B cell (primary cell): Measurements from ENCODE around the gene MROH8. TPM values are rescaled to one million over a fixed set of nuclear protein-coding genes. Genes with fewer than 3 reads are reported as not detected.

Source experiments
- ATAC-seq: fragments of 200-7000 bp; cut with Tn5 transposase; one replicate; pipeline ENCODE4 v1.10.0; 2021; ENCODE audit warnings: low read depth, mild to moderate bottlenecking, moderate number of reproducible peaks, moderate library complexity
- CTCF ChIA-PET: fragments of 350-600 bp; sonication (Branson Sonifier 250); formaldehyde crosslinking; loops from one replicate; lab custom pipeline; 2021; ENCODE audit warnings: antibody characterized with exemption, inconsistent platforms; lab: Charles Lee
- POLR2A ChIA-PET: fragments of 350-600 bp; sonication (Branson Sonifier 250); formaldehyde crosslinking; loops from one replicate; lab custom pipeline; 2021; ENCODE audit warnings: antibody characterized with exemption; lab: Charles Lee
- DNase-seq: peaks from one replicate; pipeline ENCODE4 v3.0.0; 2013
- H2AFZ ChIP-seq: 2 replicates; pipeline ENCODE4 v1.6.1; 2012; ENCODE audit warnings: mild to moderate bottlenecking, low read depth, low read length; ENCODE audit not compliant: insufficient read depth, poor library complexity, severe bottlenecking
- H3K27ac ChIP-seq, 2 donors: 1 replicate in 1 of 2; 2 replicates in 1 of 2; pipeline ENCODE4 v1.5.1; 2012 to 2013; ENCODE audit warnings: low read length in 2 of 2, mild to moderate bottlenecking in 2 of 2, moderate library complexity in 1 of 2
- H3K27me3 ChIP-seq, 4 experiments: fragments of 200-600 bp in 1 of 4; sonication (generic) in 1 of 4; replicated peaks in 1 of 4; 1 replicate in 2 of 4; 2 replicates in 2 of 4; pipeline versions ENCODE4 v1.6.1 to v1.7.0; 2013 to 2016; ENCODE audit warnings: low read length in 3 of 4, mild to moderate bottlenecking in 2 of 4, mixed read lengths in 1 of 4, moderate library complexity in 1 of 4; ENCODE audit not compliant: insufficient read depth in 4 of 4, control insufficient read depth in 3 of 4; ENCODE audit errors: control extremely low read depth in 1 of 4
- H3K36me3 ChIP-seq, 2 experiments: replicated peaks in 1 of 2; 1 replicate in 1 of 2; 2 replicates in 1 of 2; pipeline versions ENCODE4 v1.6.1 to v1.7.1; 2013; ENCODE audit warnings: low read length in 1 of 2; ENCODE audit not compliant: insufficient read depth in 2 of 2, control insufficient read depth in 1 of 2; ENCODE audit errors: control extremely low read depth in 1 of 2, extremely low read depth in 1 of 2
- H3K4me1 ChIP-seq, 2 donors: fragments of 200-600 bp in 1 of 2; sonication (generic) in 1 of 2; 1 replicate in 1 of 2; 2 replicates in 1 of 2; pipeline versions ENCODE4 v1.5.1 to v1.6.1; 2013 to 2017; ENCODE audit warnings: low read length in 2 of 2; ENCODE audit not compliant: control insufficient read depth in 2 of 2, insufficient read depth in 2 of 2
- H3K4me2 ChIP-seq: replicated peaks from 2 replicates; pipeline ENCODE3; 2012; ENCODE audit warnings: mild to moderate bottlenecking, low read depth, low read length; ENCODE audit not compliant: poor library complexity, severe bottlenecking
- H3K4me3 ChIP-seq, 5 experiments: fragments of 200-600 bp in 1 of 5; sonication (generic) in 1 of 5; 1 replicate in 3 of 5; 2 replicates in 2 of 5; pipeline versions ENCODE4 v1.5.1 to v1.7.0; 2011 to 2016; ENCODE audit warnings: low read length in 4 of 5, mild to moderate bottlenecking in 4 of 5, low read depth in 2 of 5, control low read depth in 1 of 5, moderate library complexity in 1 of 5; ENCODE audit not compliant: insufficient read depth in 1 of 5; ENCODE audit errors: control extremely low read depth in 1 of 5, extremely low read depth in 1 of 5
- H3K79me2 ChIP-seq: fragments of 200-600 bp; sonication (generic); one replicate; pipeline ENCODE4 v1.6.0; 2016; ENCODE audit warnings: low read length; ENCODE audit not compliant: control insufficient read depth, insufficient read depth
- H3K9ac ChIP-seq: fragments of 200-600 bp; sonication (generic); 2 replicates; pipeline ENCODE4 v1.6.1; 2017; ENCODE audit warnings: mild to moderate bottlenecking, low read length, moderate library complexity
- H3K9me3 ChIP-seq, 3 donors: one replicate each; pipeline versions ENCODE4 v1.6.1 to v1.7.1; 2013; ENCODE audit warnings: low read length in 2 of 3; ENCODE audit not compliant: control insufficient read depth in 2 of 3, insufficient read depth in 1 of 3; ENCODE audit errors: control extremely low read depth in 1 of 3
- H4K20me1 ChIP-seq: 2 replicates; pipeline ENCODE4 v1.6.0; 2012; ENCODE audit warnings: mild to moderate bottlenecking, low read length; ENCODE audit not compliant: insufficient read depth, control insufficient read depth, poor library complexity, severe bottlenecking
- H3K27ac Mint-ChIP-seq: one replicate; pipeline ENCODE4 v1.8.0; 2021; ENCODE audit warnings: mixed read lengths
- H3K27me3 Mint-ChIP-seq: one replicate; pipeline ENCODE4 v1.8.0; 2021; ENCODE audit warnings: mixed read lengths
- H3K4me1 Mint-ChIP-seq: one replicate; pipeline ENCODE4 v1.8.0; 2021; ENCODE audit warnings: mixed read lengths
- H3K4me3 Mint-ChIP-seq: one replicate; pipeline ENCODE4 v1.8.0; 2021; ENCODE audit warnings: mixed read lengths
- H3K9me3 Mint-ChIP-seq: one replicate; pipeline ENCODE4 v1.8.0; 2022; ENCODE audit warnings: mixed read lengths; ENCODE audit not compliant: insufficient read depth
- EZH2 ChIP-seq: IDR thresholded peaks from 2 replicates; pipeline ENCODE4 v1.6.1; 2012; ENCODE audit warnings: borderline replicate concordance, low read depth, mild to moderate bottlenecking, moderate library complexity, low read length; ENCODE audit not compliant: insufficient read depth, poor library complexity, severe bottlenecking
- WGBS: methylation state at CpG from one replicate; pipeline ENCODE4 v1.1.5; 2013; ENCODE audit warnings: missing lambda C conversion rate; ENCODE audit not compliant: insufficient coverage; 5-methylcytosine and 5-hydroxymethylcytosine counted together
- intact Hi-C: fragments of 100-400 bp; cut with micrococcal nuclease; formaldehyde crosslinking; loops from one replicate; pipeline ENCODE4 v1.10.0; 2022
- polyA plus RNA-seq: library from polyadenylated mRNA; depleted of rRNA; stranded (reverse); fragments of >200 nt; gene quantifications from 2 replicates; pipeline ENCODE4 v1.2.3, GENCODE V29; 2012
- total RNA-seq, 2 donors: library from RNA; stranded (reverse); fragments of 120-200 nt in 1 of 2; gene quantifications; 1 replicate in 1 of 2; 2 replicates in 1 of 2; pipeline versions ENCODE4 v1.2.3 to v1.2.4, GENCODE V29; 2013 to 2022
- TF ChIP-seq, protein P1 (sequence below): fragments of 200-600 bp; IDR thresholded peaks from one replicate; pipeline ENCODE4 v1.8.0; 2022; ENCODE audit warnings: antibody characterized with exemption, mild to moderate bottlenecking

The MROH8 gene
- total and polyA plus RNA-seq, 2 donors (not counting 1 experiment from before 2014, with no cell fraction given) = 3.8 to 4.6 TPM

DNA sequence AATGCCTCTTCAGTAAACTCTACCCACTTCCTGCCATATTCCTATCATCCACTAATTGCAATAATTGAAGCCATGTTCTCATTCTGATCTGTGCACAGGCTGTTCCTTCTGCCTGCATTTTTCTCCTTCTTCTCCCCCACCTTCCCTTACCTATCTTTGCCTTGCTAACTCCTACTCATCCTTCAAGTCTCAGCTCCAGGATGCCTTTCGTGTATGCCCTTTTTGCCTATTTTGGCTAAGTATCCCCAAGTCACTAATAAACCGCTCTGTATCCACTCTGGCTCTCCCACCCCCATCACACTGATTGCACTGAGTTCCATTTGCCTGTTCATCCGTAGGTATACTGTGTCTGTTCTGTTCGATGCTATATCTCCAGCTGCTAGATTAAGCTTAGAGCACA is 6.5 kb downstream of the MROH8 start:
- no peaks in the 10 kb centered on the region for H4K20me1 ChIP-seq
- H3K9ac ChIP-seq = no peak overlapping the region
- no peak overlapping the region for H3K27ac Mint-ChIP-seq
- H2AFZ ChIP-seq = no peak overlapping the region
- no peaks in the 10 kb centered on the region for H3K9me3 Mint-ChIP-seq
- H3K4me1 ChIP-seq = peaks cover 2 to 4% of the 10 kb centered on the region in 2 donors
- H3K4me1 Mint-ChIP-seq = peaks cover 1% of the 10 kb centered on the region
- H3K4me2 ChIP-seq = no peak overlapping the region
- H3K4me3 Mint-ChIP-seq = no peak overlapping the region
- ATAC-seq (no peak), DNase-seq (no peak)
- ChIA-PET POLR2A (no interaction called here), CTCF (interaction anchor here (0.6 to 2.4 kb wide), 3 partner anchors 18 to 30 kb away, joined by 4 to 10 read pairs (median 9); no protein-coding TSS in a partner anchor)
- no peaks in the 10 kb centered on the region for H3K79me2 ChIP-seq
- 91% methylated on average over 1 of the region's 4 CpGs for WGBS
- TF ChIP-seq, protein P1, sequence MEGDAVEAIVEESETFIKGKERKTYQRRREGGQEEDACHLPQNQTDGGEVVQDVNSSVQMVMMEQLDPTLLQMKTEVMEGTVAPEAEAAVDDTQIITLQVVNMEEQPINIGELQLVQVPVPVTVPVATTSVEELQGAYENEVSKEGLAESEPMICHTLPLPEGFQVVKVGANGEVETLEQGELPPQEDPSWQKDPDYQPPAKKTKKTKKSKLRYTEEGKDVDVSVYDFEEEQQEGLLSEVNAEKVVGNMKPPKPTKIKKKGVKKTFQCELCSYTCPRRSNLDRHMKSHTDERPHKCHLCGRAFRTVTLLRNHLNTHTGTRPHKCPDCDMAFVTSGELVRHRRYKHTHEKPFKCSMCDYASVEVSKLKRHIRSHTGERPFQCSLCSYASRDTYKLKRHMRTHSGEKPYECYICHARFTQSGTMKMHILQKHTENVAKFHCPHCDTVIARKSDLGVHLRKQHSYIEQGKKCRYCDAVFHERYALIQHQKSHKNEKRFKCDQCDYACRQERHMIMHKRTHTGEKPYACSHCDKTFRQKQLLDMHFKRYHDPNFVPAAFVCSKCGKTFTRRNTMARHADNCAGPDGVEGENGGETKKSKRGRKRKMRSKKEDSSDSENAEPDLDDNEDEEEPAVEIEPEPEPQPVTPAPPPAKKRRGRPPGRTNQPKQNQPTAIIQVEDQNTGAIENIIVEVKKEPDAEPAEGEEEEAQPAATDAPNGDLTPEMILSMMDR = no peak
- TF ChIP-seq EZH2 = no peak
- no peak overlapping the region for H3K4me3 ChIP-seq
- H3K27me3 ChIP-seq = no peaks in the 10 kb centered on the region
- H3K27ac ChIP-seq = no peak overlapping the region
- no peaks in the 10 kb centered on the region for H3K27me3 Mint-ChIP-seq
- intact Hi-C loops = loop anchor here (10.0 kb wide), 1 partner anchor 568 kb away; the partner anchor contains the start of gene RAB5IF
- H3K9me3 ChIP-seq = no peaks in the 10 kb centered on the region
- H3K36me3 ChIP-seq = no peaks in the 10 kb centered on the region

DNA sequence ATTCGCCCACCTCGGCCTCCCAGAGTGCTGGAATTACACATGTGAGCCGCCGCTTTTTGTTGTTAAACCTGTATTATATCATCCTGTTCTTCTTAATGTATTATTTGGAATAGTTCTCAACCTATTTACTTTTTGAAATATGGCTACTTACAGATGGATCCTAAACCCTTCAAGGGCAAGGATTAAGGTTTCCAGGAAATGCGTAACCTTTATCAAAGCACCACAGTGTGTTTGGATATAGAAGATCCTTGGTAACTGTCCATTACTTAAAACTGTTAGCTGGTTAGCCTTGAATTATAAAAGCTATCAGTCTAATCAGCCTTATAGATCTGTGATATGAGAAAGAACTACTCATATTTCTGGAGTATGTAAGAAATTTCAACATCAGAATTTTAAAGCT is 12.5 kb downstream of the MROH8 start:
- ChIA-PET POLR2A (interaction anchor here (0.6 to 0.7 kb wide), 3 partner anchors 132 to 843 kb away, joined by 3 read pairs; no protein-coding TSS in a partner anchor), CTCF (interaction anchor here (0.5 to 2.1 kb wide), 2 partner anchors 11 to 92 kb away, joined by 6 to 8 read pairs; no protein-coding TSS in a partner anchor)
- Mint-ChIP-seq H3K27ac (no peak overlapping the region), H3K4me1 (no peaks in the 10 kb centered on the region), H3K4me3 (no peak overlapping the region), H3K9me3 (no peaks in the 10 kb centered on the region), H3K27me3 (no peaks in the 10 kb centered on the region)
- intact Hi-C loops = no loop called here
- Histone ChIP-seq H3K4me3 (no peak overlapping the region), H2AFZ (no peak overlapping the region), H3K27me3 (no peaks in the 10 kb centered on the region), H3K9me3 (no peaks in the 10 kb centered on the region), H3K36me3 (no peaks in the 10 kb centered on the region), H3K9ac (no peak overlapping the region), H3K79me2 (no peaks in the 10 kb centered on the region), H3K27ac (no peak overlapping the region), H3K4me2 (no peak overlapping the region), H4K20me1 (no peaks in the 10 kb centered on the region), H3K4me1 (no peaks in the 10 kb centered on the region)
- no peak for TF ChIP-seq EZH2
- TF ChIP-seq, protein P1 = no peak
- ATAC-seq (no peak), DNase-seq (no peak)
- WGBS = no CpG with 5 or more reads among the region's 5 CpGs
